GM21447 (cell line): Measurements from ENCODE around the gene SWAP70.
"Not testable (repeated sequence)": the region's sequence is repeated elsewhere in the genome, so short reads cannot be mapped to it uniquely, and the experiment has no call there.

Experiments
- ATAC-seq: cut with Tn5 transposase; IDR thresholded peaks from one replicate; pipeline ENCODE4 v1.9.1; 2021; ENCODE audit not compliant: unreplicated experiment

Gene SWAP70

GRCh38 chr11:9718147-9718546 lies 54.3 kb downstream of the SWAP70 start:
- ATAC-seq, result no peak

GRCh38 chr11:9719566-9720289 lies 55.9 kb downstream of the SWAP70 start:
- ATAC-seq, result no peak

GRCh38 chr11:9720290-9720630 lies 56.4 kb downstream of the SWAP70 start:
- no peak for ATAC-seq

GRCh38 chr11:9722023-9722422 lies 58.1 kb downstream of the SWAP70 start:
- ATAC-seq, result no peak

GRCh38 chr11:9722893-9723292 lies 59.0 kb downstream of the SWAP70 start:
- ATAC-seq, result no peak

GRCh38 chr11:9726321-9727022 lies 62.6 kb downstream of the SWAP70 start:
- ATAC-seq, result no peak

- ATAC-seq, result no peak
These were observed 64.2 kb downstream of the SWAP70 start for GRCh38 chr11:9728058-9728457.

- ATAC-seq, result no peak
These were observed 67.4 kb downstream of the SWAP70 start for GRCh38 chr11:9731256-9731655.

GRCh38 chr11:9732453-9732852 lies 68.6 kb downstream of the SWAP70 start:
- ATAC-seq, result no peak

GRCh38 chr11:9733212-9733611 lies 69.3 kb downstream of the SWAP70 start:
- no peak for ATAC-seq

- no peak for ATAC-seq
These were observed 71.4 kb downstream of the SWAP70 start for GRCh38 chr11:9735236-9735635.

- no peak for ATAC-seq
These were observed 72.0 kb downstream of the SWAP70 start for GRCh38 chr11:9735919-9736318.

GRCh38 chr11:9736365-9736764 lies 72.5 kb downstream of the SWAP70 start:
- ATAC-seq, result no peak

GRCh38 chr11:9738116-9738515 lies 74.2 kb downstream of the SWAP70 start:
- ATAC-seq, result no peak

- no peak for ATAC-seq
These were observed 74.8 kb downstream of the SWAP70 start for GRCh38 chr11:9738707-9739106.

- ATAC-seq, result peak; percentile 72
These were observed 75.4 kb downstream of the SWAP70 start for GRCh38 chr11:9739123-9739900.

- no peak for ATAC-seq
These were observed 76.5 kb downstream of the SWAP70 start for GRCh38 chr11:9740202-9740883.

- no peak for ATAC-seq
These were observed 77.4 kb downstream of the SWAP70 start for GRCh38 chr11:9741260-9741659.

GRCh38 chr11:9743512-9743911 lies 79.6 kb downstream of the SWAP70 start:
- not testable (repeated sequence) for ATAC-seq

- ATAC-seq, result peak; percentile 53
These were observed 81.7 kb downstream of the SWAP70 start for GRCh38 chr11:9745411-9746211.

- no peak for ATAC-seq
These were observed 83.4 kb downstream of the SWAP70 start for GRCh38 chr11:9747229-9747628.
